T-helper 22 cell (primary cell): Measurements from ENCODE around the gene TBC1D2B.

ENCODE experiments used
- DNase-seq: peaks from one replicate; pipeline ENCODE4 v3.0.0-alpha.2; 2020; ENCODE audit warnings: low read depth

Gene TBC1D2B

GRCh38 chr15:78097667-78098066, 20.2 kb upstream of the TBC1D2B start:
- DNase-seq = no peak

- no peak for DNase-seq
Measured at GRCh38 chr15:78093242-78094020, 15.9 kb upstream of the TBC1D2B start.

DNA sequence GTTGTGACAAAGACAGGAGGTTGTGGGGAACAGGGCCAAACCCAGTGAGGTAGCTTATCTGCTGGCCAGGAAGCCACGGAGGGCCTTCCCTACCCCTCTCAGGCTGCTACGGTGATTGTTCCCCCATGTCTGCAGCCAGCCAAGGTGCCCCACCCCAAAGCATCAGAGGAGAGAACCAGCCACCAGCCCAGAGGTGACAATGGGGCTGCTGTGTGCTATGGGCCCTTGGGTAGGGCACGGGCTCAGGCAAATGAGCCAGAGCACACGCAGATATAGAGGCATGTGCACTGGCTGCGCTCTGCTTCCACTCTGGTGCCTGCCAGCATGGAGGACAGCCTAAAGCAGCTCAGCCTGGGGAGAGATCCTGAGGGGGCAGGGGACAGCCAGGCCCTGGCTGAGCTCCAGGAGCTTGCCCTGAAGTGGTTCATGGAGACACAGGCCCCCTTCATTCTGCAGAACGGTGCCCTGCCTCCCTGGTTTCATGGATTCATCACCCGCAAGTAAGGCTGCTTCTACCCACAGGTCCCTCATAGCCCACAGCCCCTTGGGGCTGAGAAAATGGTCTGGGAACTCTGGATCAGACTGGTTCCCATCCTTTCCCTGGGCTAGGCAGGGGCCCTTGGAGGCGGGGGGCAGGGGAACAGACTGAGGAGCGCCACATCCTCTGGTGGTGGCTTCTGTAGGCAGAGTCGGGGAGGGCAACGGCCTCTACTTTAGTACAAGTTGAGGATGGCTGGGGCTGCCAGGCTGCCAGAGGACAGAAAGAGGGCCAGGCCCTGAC, 14.9 kb upstream of the TBC1D2B start, which contains the start of gene SH2D7:
TSS of gene SH2D7 (plus strand) at position 301 of the 781 bp plus-strand sequence. CDS start at position 325, 24 bp downstream.
- DNase-seq = no peak

DNA sequence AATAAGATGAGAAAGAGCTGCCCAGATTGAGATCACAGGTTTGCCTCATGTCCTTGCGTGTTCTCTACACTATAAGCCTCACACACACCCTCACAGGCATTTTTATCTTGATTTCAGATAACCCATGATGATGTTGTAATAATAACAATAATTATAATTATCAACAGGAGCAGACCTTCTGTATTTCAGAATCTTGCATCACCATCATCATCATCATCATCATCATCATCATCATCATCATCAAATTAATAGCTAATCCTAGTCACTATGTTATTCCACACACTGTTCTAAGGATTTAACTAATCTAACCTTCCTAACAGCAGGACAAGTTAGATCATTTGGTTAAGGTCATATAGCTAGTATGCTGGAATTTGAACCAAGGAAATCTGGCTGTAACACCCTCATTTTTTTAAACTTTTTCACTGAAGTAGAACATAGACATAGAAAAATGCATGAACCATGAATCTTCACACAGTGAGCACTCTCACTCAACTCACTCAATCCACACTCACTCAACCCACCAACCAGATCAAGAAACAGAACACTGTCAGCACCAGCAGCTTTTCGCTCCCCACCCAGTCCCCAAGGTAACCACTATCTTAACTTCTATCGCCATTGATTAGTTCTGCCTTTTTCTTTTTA, 13.0 kb upstream of the TBC1D2B start:
- DNase-seq = no peak

- no peak for DNase-seq
Measured at GRCh38 chr15:78088773-78089080, 11.2 kb upstream of the TBC1D2B start.

DNA sequence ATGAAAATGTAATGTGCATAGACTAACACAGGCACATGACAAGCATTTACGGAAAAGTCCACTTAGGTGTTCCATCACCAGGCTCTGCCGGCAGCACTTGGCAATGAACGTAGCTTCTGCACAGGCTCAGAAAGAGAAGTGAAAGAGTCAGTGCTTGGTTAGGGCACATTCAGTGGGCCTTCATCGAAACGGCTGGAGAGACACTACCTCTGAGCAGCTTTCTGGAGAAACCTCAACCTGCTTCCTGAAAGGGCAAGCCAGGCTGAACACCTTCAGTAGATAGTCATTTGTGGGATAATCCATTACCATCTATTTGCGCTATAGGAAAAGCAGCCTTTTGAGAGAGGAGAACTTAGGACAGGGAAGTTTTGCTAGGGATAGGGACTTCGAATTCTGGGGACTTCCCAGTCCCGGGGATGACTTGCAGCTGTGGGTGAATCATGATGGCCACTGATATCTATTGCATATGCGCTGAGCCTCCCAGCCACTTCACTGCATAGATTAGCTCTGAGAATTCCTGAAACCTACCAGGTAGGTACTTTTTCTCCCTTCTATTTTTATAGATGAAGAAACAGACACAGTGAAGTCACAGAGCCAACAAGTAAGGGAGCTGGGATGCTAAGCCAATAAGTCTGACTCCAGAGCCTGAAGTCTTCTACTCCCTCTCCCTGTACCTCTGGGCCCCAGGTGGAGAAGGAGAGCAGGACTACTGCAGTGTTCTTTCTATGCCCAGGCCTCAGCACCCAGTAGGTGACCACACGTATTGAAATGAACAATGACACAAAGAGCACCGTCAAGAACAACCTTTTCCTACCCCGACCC, 10.7 kb upstream of the TBC1D2B start:
- DNase-seq = no peak

- DNase-seq = no peak
Measured at GRCh38 chr15:78085928-78086327, 8.4 kb upstream of the TBC1D2B start.

DNA sequence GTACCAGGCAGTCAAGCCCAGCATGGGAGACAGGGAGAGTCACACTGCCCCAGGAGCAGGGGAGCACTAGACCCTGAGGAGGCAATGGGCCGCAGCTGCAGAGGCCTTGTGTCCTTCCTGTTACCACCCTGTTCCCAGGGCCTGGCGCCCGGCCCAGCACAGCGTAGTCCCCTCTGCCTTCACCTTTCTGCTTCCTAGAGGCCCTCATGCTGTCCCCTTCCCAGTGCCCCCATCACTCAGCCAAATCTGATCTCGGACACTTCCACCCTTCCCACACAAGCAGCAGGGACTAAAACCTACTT, 6.9 kb upstream of the TBC1D2B start:
- DNase-seq = no peak

- DNase-seq = no peak
Measured at GRCh38 chr15:78083687-78084448, 6.4 kb upstream of the TBC1D2B start.

GRCh38 chr15:78083186-78083585, 5.7 kb upstream of the TBC1D2B start:
- no peak for DNase-seq

DNA sequence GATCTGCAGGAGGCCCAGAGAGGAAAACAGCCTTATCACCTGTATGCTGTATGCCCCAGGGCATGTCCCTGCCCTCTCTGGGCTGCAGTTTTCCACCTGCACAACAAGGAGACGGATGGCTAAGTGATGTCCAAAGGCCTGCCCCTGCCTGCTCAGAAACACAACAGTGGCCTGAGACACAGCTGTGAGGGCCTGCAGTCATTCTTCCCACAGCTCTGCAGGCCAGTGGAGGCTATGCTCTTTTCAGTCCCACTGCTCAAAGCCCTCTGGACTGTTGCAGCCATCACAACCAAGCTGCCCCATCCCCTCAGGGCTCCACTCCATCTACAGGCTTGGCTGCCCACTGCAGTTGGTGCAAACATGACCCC, 5.2 kb upstream of the TBC1D2B start:
- DNase-seq = no peak

DNA sequence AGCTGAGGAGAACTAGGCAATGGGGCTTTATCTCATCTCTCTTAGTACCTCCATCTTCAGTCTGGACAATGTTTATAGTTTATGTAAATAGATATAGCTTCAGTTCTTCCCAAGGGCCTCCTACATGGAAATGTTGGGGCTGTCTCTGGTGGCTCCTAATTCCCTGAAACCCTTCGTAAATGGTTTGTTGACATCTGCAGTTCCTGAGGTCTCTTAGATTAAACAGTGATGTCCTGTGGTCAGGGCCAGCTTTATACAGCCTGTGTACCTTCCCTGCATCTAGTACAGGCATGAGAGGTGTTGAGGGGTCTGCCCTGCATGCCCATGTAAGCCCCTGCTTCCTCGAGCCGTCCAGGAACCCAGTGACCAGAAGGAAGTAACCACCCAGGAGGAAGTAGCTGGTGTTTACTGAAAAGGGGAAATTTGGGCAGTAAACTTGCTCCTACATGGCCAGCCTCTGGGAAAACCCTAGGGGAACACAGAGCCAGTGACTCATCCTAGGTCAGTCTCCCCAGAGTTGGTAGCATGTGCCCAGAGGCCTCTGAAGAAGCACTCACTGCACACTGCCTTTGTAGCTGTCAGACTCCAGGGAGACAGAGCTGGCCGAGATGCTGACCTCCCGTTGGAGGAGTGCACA, 4.7 kb upstream of the TBC1D2B start:
- DNase-seq = no peak

- no peak for DNase-seq
Measured at GRCh38 chr15:78080088-78080460, 2.6 kb upstream of the TBC1D2B start.

GRCh38 chr15:78079298-78080087, 2.0 kb upstream of the TBC1D2B start:
- no peak for DNase-seq

- no peak for DNase-seq
Measured at GRCh38 chr15:78077871-78078210, 330 bp upstream of the TBC1D2B start.

DNA sequence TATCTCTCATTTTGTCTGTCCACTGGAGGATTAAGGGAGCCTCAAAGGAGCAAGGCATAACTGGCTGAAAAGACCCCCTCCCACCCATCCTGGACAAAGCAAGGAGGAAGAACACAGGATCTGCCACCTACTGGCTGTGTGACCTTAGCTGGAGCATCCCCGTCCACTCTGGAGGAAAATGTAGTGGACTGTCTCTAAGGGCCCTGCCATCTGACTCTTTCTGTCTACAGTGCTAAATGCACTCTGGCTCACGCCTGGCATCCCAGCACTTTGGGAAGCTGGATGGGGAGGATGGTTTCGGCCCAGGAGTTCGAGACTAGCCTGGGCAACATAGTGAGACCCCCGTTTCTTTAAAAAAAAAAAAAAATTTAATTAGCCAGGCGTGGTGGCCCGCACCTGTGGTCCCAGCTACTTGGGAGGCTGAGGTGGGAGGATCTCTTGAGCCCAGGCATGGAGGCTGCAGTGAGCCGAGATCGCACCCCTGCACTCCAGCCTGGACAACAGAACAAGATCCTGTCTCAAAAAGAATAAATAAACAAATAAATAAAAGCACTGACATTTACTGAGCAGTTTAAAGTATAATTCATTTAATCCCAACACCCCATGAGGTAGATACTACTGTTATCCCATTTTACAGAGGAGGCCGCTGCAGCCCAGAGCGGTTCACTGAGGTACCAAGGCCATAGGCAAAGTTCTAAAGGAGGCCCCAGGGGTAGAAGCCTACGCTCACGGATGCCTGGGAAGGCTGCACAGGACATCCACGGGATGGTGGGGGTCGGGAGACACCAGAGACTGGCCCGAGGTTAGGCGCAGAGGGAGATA, 1.1 kb downstream of the TBC1D2B start:
- DNase-seq = no peak

DNA sequence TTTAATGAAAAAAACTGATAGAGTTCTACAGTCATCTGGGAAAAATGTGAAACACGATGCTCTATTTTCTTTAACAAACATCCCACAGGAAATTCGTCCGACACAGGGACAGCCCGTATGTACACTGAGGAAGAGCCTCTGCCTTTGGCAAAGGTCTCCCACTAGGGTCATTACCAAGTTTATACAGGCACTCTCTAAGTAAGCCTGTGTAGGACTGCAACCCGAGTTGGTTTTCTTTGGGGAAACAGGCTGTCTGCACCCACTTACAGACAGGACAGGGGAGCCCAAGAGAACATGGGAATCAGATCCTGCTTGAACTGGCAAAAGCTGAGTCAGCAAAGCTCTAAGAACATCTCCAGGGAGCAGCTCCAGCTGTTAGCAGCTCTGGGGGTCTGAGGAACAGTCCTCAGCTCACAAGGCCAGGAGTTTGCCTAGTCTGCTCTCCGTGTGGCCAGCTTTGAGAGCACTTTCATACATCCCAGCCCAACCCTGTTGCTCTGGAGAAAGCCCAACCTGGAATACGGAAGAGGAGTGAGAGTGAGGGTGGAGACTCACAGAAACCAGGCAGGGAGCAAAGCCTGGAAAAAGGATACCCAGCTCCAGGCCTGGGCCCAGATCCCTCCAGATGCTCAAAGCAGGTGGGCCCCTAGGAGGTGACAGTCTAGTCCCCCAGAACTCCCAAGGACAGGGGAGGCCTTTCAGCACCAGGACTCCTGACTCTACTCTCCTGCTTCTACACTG, 1.9 kb downstream of the TBC1D2B start:
- DNase-seq = no peak

GRCh38 chr15:78073046-78073787, 4.3 kb downstream of the TBC1D2B start:
- no peak for DNase-seq
